Forelimb muscle (tissue), 1 donor: ENCODE data around the gene CACNA1I. TPM values are rescaled to one million over a fixed set of nuclear protein-coding genes. Genes with fewer than 3 reads are reported as not detected.

Experiments
- DNase-seq: peaks from one replicate; pipeline ENCODE4 v3.0.0-alpha.2; 2013; ENCODE audit warnings: low read depth
- polyA plus RNA-seq: library from polyadenylated mRNA; unstranded; fragments of 120-200 nt; gene quantifications from one replicate; pipeline ENCODE4 v1.2.1, GENCODE V29; 2013; ENCODE audit not compliant: insufficient read length

The CACNA1I gene
- polyA plus RNA-seq, 1 donor: 0.10 TPM

- no peak for DNase-seq
These were observed 53.3 kb downstream of the CACNA1I start for GRCh38 chr22:39623603-39624500.

- DNase-seq: no peak
These were observed 53.9 kb downstream of the CACNA1I start for GRCh38 chr22:39624501-39624821.

GRCh38 chr22:39625569-39626537, 55.3 kb downstream of the CACNA1I start:
- DNase-seq: no peak

GRCh38 chr22:39627208-39627607, 56.7 kb downstream of the CACNA1I start:
- DNase-seq: no peak

GRCh38 chr22:39627865-39628562, 57.5 kb downstream of the CACNA1I start:
- no peak for DNase-seq

- DNase-seq: no peak
These were observed 58.1 kb downstream of the CACNA1I start for GRCh38 chr22:39628563-39629080.

GRCh38 chr22:39629851-39630250, 59.3 kb downstream of the CACNA1I start:
- no peak for DNase-seq

GRCh38 chr22:39630721-39631120, 60.2 kb downstream of the CACNA1I start:
- no peak for DNase-seq

- no peak for DNase-seq
These were observed 61.1 kb downstream of the CACNA1I start for GRCh38 chr22:39631381-39632286.

GRCh38 chr22:39634530-39635405, 64.2 kb downstream of the CACNA1I start:
- no peak for DNase-seq

- DNase-seq: no peak
These were observed 65.2 kb downstream of the CACNA1I start for GRCh38 chr22:39635719-39636118.

- no peak for DNase-seq
These were observed 68.4 kb downstream of the CACNA1I start for GRCh38 chr22:39638958-39639357.

- no peak for DNase-seq
These were observed 71.2 kb downstream of the CACNA1I start for GRCh38 chr22:39641660-39642310.

- DNase-seq: no peak
These were observed 72.9 kb downstream of the CACNA1I start for GRCh38 chr22:39643311-39644083.

- no peak for DNase-seq
These were observed 75.0 kb downstream of the CACNA1I start for GRCh38 chr22:39645532-39645931.

- no peak for DNase-seq
These were observed 76.0 kb downstream of the CACNA1I start for GRCh38 chr22:39646398-39647063.

- DNase-seq: no peak
These were observed 77.5 kb downstream of the CACNA1I start for GRCh38 chr22:39647836-39648629.
